MM.1S (cell line): ENCODE results near the gene PLGLB2.
"Not testable (repeated sequence)": the region's sequence is repeated elsewhere in the genome, so short reads cannot be mapped to it uniquely, and the experiment has no call there.

Experiments
- CTCF ChIP-seq: fragments of 300-600 bp; sonication (generic); IDR thresholded peaks from 2 replicates; pipeline ENCODE4 v1.5.1; 2016; ENCODE audit warnings: antibody characterized with exemption, low read length, mixed read lengths
- EZH2 ChIP-seq: fragments of 300-600 bp; sonication (generic); optimal IDR thresholded peaks from 2 replicates; pipeline ENCODE3; 2017; ENCODE audit warnings: low read depth, mild to moderate bottlenecking, antibody characterized with exemption, low read length, mixed read lengths

GRCh38 chr2:87742393-87743108, 5.3 kb upstream of the PLGLB2 start:
- TF ChIP-seq CTCF, EZH2: not testable (repeated sequence)
